Liver (tissue), 9 donors: ENCODE measurements around the gene LLGL2. TPM values are rescaled to one million over a fixed set of nuclear protein-coding genes. Genes with fewer than 3 reads are reported as not detected.

Experiments
- DNase-seq: peaks from one replicate; pipeline ENCODE4 v3.0.0-alpha.2; 2017; ENCODE audit warnings: low spot score
- H3K27ac ChIP-seq, 2 donors: one replicate each; pipeline ENCODE4 v1.7.0; 2013; ENCODE audit warnings: inconsistent platforms in 2 of 2, low read length in 2 of 2, control low read depth in 1 of 2, low read depth in 1 of 2, mild to moderate bottlenecking in 1 of 2
- H3K27me3 ChIP-seq, 4 donors: one replicate each; pipeline versions ENCODE4 v1.6.1 to v1.7.0; 2013; ENCODE audit warnings: low read length in 3 of 4, inconsistent platforms in 1 of 4, mild to moderate bottlenecking in 1 of 4, moderate library complexity in 1 of 4; ENCODE audit not compliant: control insufficient read depth in 4 of 4, insufficient read depth in 4 of 4
- H3K36me3 ChIP-seq, 4 donors: one replicate each; pipeline versions ENCODE4 v1.6.1 to v1.7.0; 2013; ENCODE audit warnings: low read length in 3 of 4, mild to moderate bottlenecking in 3 of 4, low read depth in 1 of 4, moderate library complexity in 1 of 4; ENCODE audit not compliant: control insufficient read depth in 4 of 4, insufficient read depth in 3 of 4
- H3K4me1 ChIP-seq, 4 donors: one replicate each; pipeline versions ENCODE4 v1.6.1 to v1.7.0; 2013; ENCODE audit warnings: low read length in 3 of 4, mild to moderate bottlenecking in 3 of 4, moderate library complexity in 1 of 4; ENCODE audit not compliant: control insufficient read depth in 4 of 4, insufficient read depth in 4 of 4
- H3K4me3 ChIP-seq, 3 donors: one replicate each; pipeline versions ENCODE4 v1.6.1 to v1.7.0; 2013; ENCODE audit warnings: low read length in 3 of 3, control low read depth in 1 of 3, low read depth in 1 of 3, mild to moderate bottlenecking in 1 of 3
- H3K9ac ChIP-seq, 2 donors: one replicate each; pipeline ENCODE4 v1.7.0; 2013; ENCODE audit warnings: low read length in 2 of 2, mild to moderate bottlenecking in 2 of 2, moderate library complexity in 2 of 2, control low read depth in 1 of 2, low read depth in 1 of 2
- H3K9me3 ChIP-seq, 4 donors: one replicate each; pipeline versions ENCODE4 v1.6.1 to v1.7.0; 2013; ENCODE audit warnings: low read length in 3 of 4; ENCODE audit not compliant: control insufficient read depth in 4 of 4
- ATF3 ChIP-seq: IDR thresholded peaks from 2 replicates; pipeline ENCODE4 v1.6.1; 2016; ENCODE audit warnings: antibody characterized with exemption
- CTCF ChIP-seq: fragments of 150-350 bp; IDR thresholded peaks from 2 replicates; pipeline ENCODE4 v1.5.1; 2017; ENCODE audit warnings: improper control_type of control experiment, low read depth, low read length; ENCODE audit not compliant: missing input control
- FOXA1 ChIP-seq: IDR thresholded peaks from 2 replicates; pipeline ENCODE4 v1.6.1; 2016; ENCODE audit warnings: antibody characterized with exemption
- HNF4A ChIP-seq, 2 donors: conservative IDR thresholded peaks; 2 replicates each; pipeline ENCODE4 v1.6.1; 2016; ENCODE audit warnings: antibody characterized with exemption in 2 of 2, mild to moderate bottlenecking in 2 of 2
- JUND ChIP-seq, 2 donors: IDR thresholded peaks; 2 replicates each; pipeline ENCODE4 v1.6.1; 2016; ENCODE audit warnings: antibody characterized with exemption in 2 of 2
- MAX ChIP-seq: IDR thresholded peaks from 2 replicates; pipeline ENCODE4 v1.6.1; 2016; ENCODE audit warnings: antibody characterized with exemption
- NR2F2 ChIP-seq: IDR thresholded peaks from 2 replicates; pipeline ENCODE4 v1.6.1; 2016; ENCODE audit warnings: antibody characterized with exemption
- RAD21 ChIP-seq, 2 donors: IDR thresholded peaks; 2 replicates each; pipeline ENCODE4 v1.6.1; 2016; ENCODE audit warnings: antibody characterized with exemption in 2 of 2, mild to moderate bottlenecking in 2 of 2
- RXRA ChIP-seq, 2 donors: IDR thresholded peaks; 2 replicates each; pipeline ENCODE4 v1.6.1; 2017 to 2018; ENCODE audit warnings: antibody characterized with exemption in 2 of 2, mild to moderate bottlenecking in 1 of 2
- SP1 ChIP-seq: IDR thresholded peaks from 2 replicates; pipeline ENCODE4 v1.6.1; 2018; ENCODE audit warnings: antibody characterized with exemption, mild to moderate bottlenecking
- TAF1 ChIP-seq: conservative IDR thresholded peaks from 2 replicates; pipeline ENCODE4 v1.6.1; 2016; ENCODE audit warnings: antibody characterized with exemption, mild to moderate bottlenecking
- YY1 ChIP-seq: IDR thresholded peaks from 2 replicates; pipeline ENCODE4 v1.6.1; 2016; ENCODE audit warnings: antibody characterized with exemption, mild to moderate bottlenecking
- ZBTB33 ChIP-seq: IDR thresholded peaks from 2 replicates; pipeline ENCODE4 v1.6.1; 2016; ENCODE audit warnings: antibody characterized with exemption
- WGBS: extraction: QIAGEN DNeasy Blood & Tissue Kit; methylation state at CpG from one replicate; pipeline ENCODE4 v1.1.7; 2013; 5-methylcytosine and 5-hydroxymethylcytosine counted together
- polyA plus RNA-seq, 2 donors: library from polyadenylated mRNA; stranded (reverse) in 1 of 2; unstranded in 1 of 2; fragments of 200-250 nt in 1 of 2; fragments of >200 nt in 1 of 2; fragmentation: Nextera tagmentation in 1 of 2; extraction: Ambion mirVana in 1 of 2; gene quantifications; one replicate each; pipeline versions ENCODE4 v1.2.1 to v1.2.3, GENCODE V29; 2013 to 2015
- total RNA-seq, 2 donors: library from RNA; depleted of rRNA; stranded (reverse); fragments of >200 nt; gene quantifications; one replicate each; pipeline ENCODE4 v1.2.3, GENCODE V29; 2014
- donor health status: healthy.
- donor health status: healthy.
- donor health status: healthy.
- donor health status: healthy.
- donor health status: healthy.

Gene LLGL2
- total and polyA plus RNA-seq, 4 donors: 23.2 to 69.6 (median 38.5) TPM

GRCh38 chr17:75478508-75478907 lies 47.0 kb upstream of the LLGL2 start:
- H3K4me1 ChIP-seq: peaks cover 0 to 24% (median 8%) of the 10 kb centered on the region in 4 donors
- H3K27me3 ChIP-seq: no peaks in the 10 kb centered on the region
- TF ChIP-seq JUND (IDR thresholded peaks at IDR 0.05) (no peak), RAD21 (IDR thresholded peaks at IDR 0.05) (no peak), SP1 (no peak), CTCF (no peak)
- H3K27ac ChIP-seq: peak overlapping the region in 1 of 2 donors; percentile 1
- H3K36me3 ChIP-seq: no peaks in the 10 kb centered on the region
- H3K9me3 ChIP-seq: no peaks in the 10 kb centered on the region
- 78% methylated on average over 7 of the region's 7 CpGs for WGBS
- no peak overlapping the region for H3K9ac ChIP-seq
- no peak overlapping the region for H3K4me3 ChIP-seq
- no peak for DNase-seq

GRCh38 chr17:75480281-75480680 lies 45.2 kb upstream of the LLGL2 start:
- Histone ChIP-seq H3K9me3 (no peaks in the 10 kb centered on the region), H3K36me3 (peaks cover 0 to 2% (median 0%) of the 10 kb centered on the region in 4 donors), H3K27ac (no peak overlapping the region), H3K4me1 (peaks cover 0 to 24% (median 8%) of the 10 kb centered on the region in 4 donors), H3K4me3 (no peak overlapping the region), H3K9ac (peak overlapping the region in 1 of 2 donors; percentile 12), H3K27me3 (no peaks in the 10 kb centered on the region)
- TF ChIP-seq ATF3 (no peak), TAF1 (no peak), RXRA (IDR thresholded peaks at IDR 0.05) (no peak), HNF4A (conservative IDR thresholded peaks at IDR 0.05) (no peak), YY1 (no peak), ZBTB33 (no peak), FOXA1 (no peak), MAX (no peak), NR2F2 (no peak), JUND (IDR thresholded peaks at IDR 0.05) (no peak), CTCF (no peak)
- WGBS: 93% methylated on average over 6 of the region's 6 CpGs
- no peak for DNase-seq
